22Rv1 (cell line): Measurements from ENCODE around the gene OXCT1.

Source experiments
- CTCF ChIP-seq: fragments of 450-650 bp; IDR thresholded peaks from 2 replicates; pipeline ENCODE4 v1.5.1; 2017; ENCODE audit warnings: mild to moderate bottlenecking
- ZFX ChIP-seq: fragments of 450-650 bp; IDR thresholded peaks from 2 replicates; pipeline ENCODE4 v1.6.1; 2017; ENCODE audit warnings: antibody characterized with exemption, borderline replicate concordance

GRCh38 chr5:41755705-41756104 is 114.5 kb downstream of the OXCT1 start:
- no peak for TF ChIP-seq CTCF
- no peak for TF ChIP-seq ZFX
